GM12801 (cell line): Measurements from ENCODE around the gene SLC46A1.

Experiments
- CTCF ChIP-seq: IDR thresholded peaks from one replicate; pipeline ENCODE4 v1.5.1; 2011; ENCODE audit warnings: control low read depth; ENCODE audit not compliant: insufficient read length; ENCODE audit errors: extremely low read depth

The SLC46A1 gene

GRCh38 chr17:28407974-28408306, 1.9 kb upstream of the SLC46A1 start:
- no peak for TF ChIP-seq CTCF

- no peak for TF ChIP-seq CTCF
Measured at GRCh38 chr17:28407130-28407973, 1.3 kb upstream of the SLC46A1 start.

GRCh38 chr17:28406473-28406814, 432 bp upstream of the SLC46A1 start:
- TF ChIP-seq CTCF = no peak

- no peak for TF ChIP-seq CTCF
Measured at GRCh38 chr17:28404812-28405570, 1.0 kb downstream of the SLC46A1 start.

- no peak for TF ChIP-seq CTCF
Measured at GRCh38 chr17:28404461-28404811, 1.6 kb downstream of the SLC46A1 start.

GRCh38 chr17:28404007-28404406, 2.0 kb downstream of the SLC46A1 start:
- TF ChIP-seq CTCF = no peak

- TF ChIP-seq CTCF = no peak
Measured at GRCh38 chr17:28402844-28403243, 3.2 kb downstream of the SLC46A1 start.
